HepG2 (cell line): Measurements from ENCODE around the gene PCDHGB2.

ENCODE experiments used
- SP5 ChIP-seq: IDR thresholded peaks from 2 replicates; pipeline ENCODE4 v1.6.1; 2016; ENCODE audit warnings: low read depth, borderline replicate concordance
- TARDBP ChIP-seq: sonication (generic); formaldehyde crosslinking; IDR thresholded peaks from 2 replicates; pipeline ENCODE4 v1.8.0; 2022; ENCODE audit warnings: mild to moderate bottlenecking, missing genetic modification reagents
- TF ChIP-seq, protein P1 (sequence below): sonication (generic); formaldehyde crosslinking; IDR thresholded peaks from 2 replicates; pipeline ENCODE4 v1.5.0; 2020; ENCODE audit warnings: missing genetic modification reagents

DNA sequence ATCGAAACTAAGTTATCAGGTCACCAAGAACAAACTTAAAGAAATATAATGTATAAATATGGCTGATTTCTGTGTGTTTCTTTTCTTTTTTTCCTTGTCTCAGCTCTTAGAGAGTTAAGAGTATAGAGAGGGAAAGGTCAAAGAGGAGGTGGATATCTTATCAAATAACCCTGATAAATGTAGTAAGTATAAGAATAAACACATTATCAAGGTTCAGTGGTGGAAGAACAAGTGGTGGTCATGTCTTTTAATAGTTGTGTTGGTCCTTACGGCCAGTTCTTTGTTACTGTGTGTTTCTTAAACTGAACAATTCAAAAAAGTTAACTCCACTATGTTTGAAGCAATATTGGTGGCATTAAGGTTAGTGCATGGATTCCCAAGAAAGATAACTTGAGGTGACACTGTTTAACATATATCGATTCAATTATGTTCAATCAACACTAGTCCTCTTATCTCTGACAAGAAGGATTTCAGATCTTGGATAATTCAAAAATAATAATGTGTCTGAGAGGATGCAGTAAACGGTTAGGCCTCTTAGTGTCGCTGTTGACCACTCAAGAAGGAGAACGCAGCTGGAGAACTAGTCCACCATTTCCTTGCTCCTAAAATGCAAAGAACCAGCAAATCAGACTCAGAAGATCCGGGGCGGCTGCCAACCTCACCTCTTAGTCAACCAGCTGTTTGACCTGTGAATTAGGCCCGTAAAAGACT is 16.4 kb upstream of the PCDHGB2 start, which contains the start of gene PCDHGA3:
- TF ChIP-seq, protein P1, sequence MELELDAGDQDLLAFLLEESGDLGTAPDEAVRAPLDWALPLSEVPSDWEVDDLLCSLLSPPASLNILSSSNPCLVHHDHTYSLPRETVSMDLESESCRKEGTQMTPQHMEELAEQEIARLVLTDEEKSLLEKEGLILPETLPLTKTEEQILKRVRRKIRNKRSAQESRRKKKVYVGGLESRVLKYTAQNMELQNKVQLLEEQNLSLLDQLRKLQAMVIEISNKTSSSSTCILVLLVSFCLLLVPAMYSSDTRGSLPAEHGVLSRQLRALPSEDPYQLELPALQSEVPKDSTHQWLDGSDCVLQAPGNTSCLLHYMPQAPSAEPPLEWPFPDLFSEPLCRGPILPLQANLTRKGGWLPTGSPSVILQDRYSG (CRISPR knock-in tag): no peak
- no peak for TF ChIP-seq TARDBP
- no peak for TF ChIP-seq SP5 (CRISPR knock-in tag)
